ENCODE measurements around the gene OLAH.

The OLAH gene

DNA sequence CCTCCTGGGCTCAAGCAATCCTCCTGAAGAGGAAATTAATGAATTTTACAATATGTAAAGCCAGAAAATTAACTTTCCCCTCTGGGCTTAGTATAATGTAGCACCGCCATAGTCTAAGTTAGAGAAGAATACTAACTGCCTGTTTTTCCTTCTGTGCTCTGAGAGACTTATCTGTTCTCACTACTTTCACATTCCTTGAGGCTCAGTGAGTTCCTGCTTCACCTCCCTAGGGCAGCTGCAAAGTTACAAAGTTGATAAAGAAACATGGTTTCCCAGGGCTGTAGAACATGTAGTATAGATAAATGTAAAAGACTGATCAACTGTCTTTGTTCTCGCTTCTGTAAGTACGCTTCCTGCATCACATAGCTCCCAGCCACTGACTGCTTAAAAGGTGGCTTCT lies 16.0 kb upstream of the OLAH start:
- Histone ChIP-seq H3K36me3 (ENCODE audit: control insufficient read depth in 2 of 2, insufficient read depth in 1 of 2, low read length in 2 of 2) (no peaks in the 10 kb centered on the region), H3K4me3 (ENCODE audit: low read depth, low read length) (no peak overlapping the region), H3K4me1 (ENCODE audit: control insufficient read depth, insufficient read depth, low read length) (peaks cover 4% of the 10 kb centered on the region; the same call in 1 of the 2 replicates), H3K9me3 (ENCODE audit: control insufficient read depth, insufficient read depth, low read depth, low read length) (no peaks in the 10 kb centered on the region), H3K27ac (ENCODE audit: extremely low read depth, low read depth, low read length) (no peak overlapping the region)
- CTCF ChIA-PET: no interaction called here
- TF ChIP-seq, protein P1, sequence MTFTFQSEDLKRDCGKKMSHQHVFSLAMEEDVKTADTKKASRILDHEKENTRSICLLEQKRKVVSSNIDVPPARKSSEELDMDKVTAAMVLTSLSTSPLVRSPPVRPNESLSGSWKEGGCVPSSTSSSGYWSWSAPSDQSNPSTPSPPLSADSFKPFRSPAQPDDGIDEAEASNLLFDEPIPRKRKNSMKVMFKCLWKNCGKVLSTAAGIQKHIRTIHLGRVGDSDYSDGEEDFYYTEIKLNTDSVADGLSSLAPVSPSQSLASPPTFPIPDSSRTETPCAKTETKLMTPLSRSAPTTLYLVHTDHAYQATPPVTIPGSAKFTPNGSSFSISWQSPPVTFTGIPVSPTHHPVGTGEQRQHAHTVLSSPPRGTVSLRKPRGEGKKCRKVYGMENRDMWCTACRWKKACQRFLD (tag by site-specific recombination; IDR thresholded peaks at IDR 0.05): no peak
- TF ChIP-seq ZNF138 (tag by site-specific recombination; IDR thresholded peaks at IDR 0.05; ENCODE audit: borderline replicate concordance) (no peak), TRIM28 (IDR thresholded peaks at IDR 0.05; ENCODE audit: borderline replicate concordance, low read length) (no peak), ZNF302 (tag by site-specific recombination; IDR thresholded peaks at IDR 0.05; ENCODE audit: low read depth) (no peak), ZNF529 (tag by site-specific recombination; IDR thresholded peaks at IDR 0.05; ENCODE audit: insufficient replicate concordance) (no peak), ZNF174 (tag by site-specific recombination; IDR thresholded peaks at IDR 0.05) (no peak), ZNF600 (tag by site-specific recombination; IDR thresholded peaks at IDR 0.05) (no peak), ZBTB48 (tag by site-specific recombination; IDR thresholded peaks at IDR 0.05) (no peak)
- TF ChIP-seq, protein P2, sequence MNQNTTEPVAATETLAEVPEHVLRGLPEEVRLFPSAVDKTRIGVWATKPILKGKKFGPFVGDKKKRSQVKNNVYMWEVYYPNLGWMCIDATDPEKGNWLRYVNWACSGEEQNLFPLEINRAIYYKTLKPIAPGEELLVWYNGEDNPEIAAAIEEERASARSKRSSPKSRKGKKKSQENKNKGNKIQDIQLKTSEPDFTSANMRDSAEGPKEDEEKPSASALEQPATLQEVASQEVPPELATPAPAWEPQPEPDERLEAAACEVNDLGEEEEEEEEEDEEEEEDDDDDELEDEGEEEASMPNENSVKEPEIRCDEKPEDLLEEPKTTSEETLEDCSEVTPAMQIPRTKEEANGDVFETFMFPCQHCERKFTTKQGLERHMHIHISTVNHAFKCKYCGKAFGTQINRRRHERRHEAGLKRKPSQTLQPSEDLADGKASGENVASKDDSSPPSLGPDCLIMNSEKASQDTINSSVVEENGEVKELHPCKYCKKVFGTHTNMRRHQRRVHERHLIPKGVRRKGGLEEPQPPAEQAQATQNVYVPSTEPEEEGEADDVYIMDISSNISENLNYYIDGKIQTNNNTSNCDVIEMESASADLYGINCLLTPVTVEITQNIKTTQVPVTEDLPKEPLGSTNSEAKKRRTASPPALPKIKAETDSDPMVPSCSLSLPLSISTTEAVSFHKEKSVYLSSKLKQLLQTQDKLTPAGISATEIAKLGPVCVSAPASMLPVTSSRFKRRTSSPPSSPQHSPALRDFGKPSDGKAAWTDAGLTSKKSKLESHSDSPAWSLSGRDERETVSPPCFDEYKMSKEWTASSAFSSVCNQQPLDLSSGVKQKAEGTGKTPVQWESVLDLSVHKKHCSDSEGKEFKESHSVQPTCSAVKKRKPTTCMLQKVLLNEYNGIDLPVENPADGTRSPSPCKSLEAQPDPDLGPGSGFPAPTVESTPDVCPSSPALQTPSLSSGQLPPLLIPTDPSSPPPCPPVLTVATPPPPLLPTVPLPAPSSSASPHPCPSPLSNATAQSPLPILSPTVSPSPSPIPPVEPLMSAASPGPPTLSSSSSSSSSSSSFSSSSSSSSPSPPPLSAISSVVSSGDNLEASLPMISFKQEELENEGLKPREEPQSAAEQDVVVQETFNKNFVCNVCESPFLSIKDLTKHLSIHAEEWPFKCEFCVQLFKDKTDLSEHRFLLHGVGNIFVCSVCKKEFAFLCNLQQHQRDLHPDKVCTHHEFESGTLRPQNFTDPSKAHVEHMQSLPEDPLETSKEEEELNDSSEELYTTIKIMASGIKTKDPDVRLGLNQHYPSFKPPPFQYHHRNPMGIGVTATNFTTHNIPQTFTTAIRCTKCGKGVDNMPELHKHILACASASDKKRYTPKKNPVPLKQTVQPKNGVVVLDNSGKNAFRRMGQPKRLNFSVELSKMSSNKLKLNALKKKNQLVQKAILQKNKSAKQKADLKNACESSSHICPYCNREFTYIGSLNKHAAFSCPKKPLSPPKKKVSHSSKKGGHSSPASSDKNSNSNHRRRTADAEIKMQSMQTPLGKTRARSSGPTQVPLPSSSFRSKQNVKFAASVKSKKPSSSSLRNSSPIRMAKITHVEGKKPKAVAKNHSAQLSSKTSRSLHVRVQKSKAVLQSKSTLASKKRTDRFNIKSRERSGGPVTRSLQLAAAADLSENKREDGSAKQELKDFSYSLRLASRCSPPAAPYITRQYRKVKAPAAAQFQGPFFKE (tag by site-specific recombination; IDR thresholded peaks at IDR 0.05; ENCODE audit: borderline replicate concordance): no peak
- TF ChIP-seq, protein P3, sequence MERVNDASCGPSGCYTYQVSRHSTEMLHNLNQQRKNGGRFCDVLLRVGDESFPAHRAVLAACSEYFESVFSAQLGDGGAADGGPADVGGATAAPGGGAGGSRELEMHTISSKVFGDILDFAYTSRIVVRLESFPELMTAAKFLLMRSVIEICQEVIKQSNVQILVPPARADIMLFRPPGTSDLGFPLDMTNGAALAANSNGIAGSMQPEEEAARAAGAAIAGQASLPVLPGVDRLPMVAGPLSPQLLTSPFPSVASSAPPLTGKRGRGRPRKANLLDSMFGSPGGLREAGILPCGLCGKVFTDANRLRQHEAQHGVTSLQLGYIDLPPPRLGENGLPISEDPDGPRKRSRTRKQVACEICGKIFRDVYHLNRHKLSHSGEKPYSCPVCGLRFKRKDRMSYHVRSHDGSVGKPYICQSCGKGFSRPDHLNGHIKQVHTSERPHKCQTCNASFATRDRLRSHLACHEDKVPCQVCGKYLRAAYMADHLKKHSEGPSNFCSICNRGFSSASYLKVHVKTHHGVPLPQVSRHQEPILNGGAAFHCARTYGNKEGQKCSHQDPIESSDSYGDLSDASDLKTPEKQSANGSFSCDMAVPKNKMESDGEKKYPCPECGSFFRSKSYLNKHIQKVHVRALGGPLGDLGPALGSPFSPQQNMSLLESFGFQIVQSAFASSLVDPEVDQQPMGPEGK (tag by site-specific recombination; IDR thresholded peaks at IDR 0.05): no peak
- TF ChIP-seq, protein P4, sequence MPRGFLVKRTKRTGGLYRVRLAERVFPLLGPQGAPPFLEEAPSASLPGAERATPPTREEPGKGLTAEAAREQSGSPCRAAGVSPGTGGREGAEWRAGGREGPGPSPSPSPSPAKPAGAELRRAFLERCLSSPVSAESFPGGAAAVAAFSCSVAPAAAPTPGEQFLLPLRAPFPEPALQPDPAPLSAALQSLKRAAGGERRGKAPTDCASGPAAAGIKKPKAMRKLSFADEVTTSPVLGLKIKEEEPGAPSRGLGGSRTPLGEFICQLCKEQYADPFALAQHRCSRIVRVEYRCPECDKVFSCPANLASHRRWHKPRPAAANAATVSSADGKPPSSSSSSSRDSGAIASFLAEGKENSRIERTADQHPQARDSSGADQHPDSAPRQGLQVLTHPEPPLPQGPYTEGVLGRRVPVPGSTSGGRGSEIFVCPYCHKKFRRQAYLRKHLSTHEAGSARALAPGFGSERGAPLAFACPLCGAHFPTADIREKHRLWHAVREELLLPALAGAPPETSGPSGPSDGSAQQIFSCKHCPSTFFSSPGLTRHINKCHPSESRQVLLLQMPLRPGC (tag by site-specific recombination; IDR thresholded peaks at IDR 0.05): no peak
- POLR2A ChIA-PET: no interaction called here

DNA sequence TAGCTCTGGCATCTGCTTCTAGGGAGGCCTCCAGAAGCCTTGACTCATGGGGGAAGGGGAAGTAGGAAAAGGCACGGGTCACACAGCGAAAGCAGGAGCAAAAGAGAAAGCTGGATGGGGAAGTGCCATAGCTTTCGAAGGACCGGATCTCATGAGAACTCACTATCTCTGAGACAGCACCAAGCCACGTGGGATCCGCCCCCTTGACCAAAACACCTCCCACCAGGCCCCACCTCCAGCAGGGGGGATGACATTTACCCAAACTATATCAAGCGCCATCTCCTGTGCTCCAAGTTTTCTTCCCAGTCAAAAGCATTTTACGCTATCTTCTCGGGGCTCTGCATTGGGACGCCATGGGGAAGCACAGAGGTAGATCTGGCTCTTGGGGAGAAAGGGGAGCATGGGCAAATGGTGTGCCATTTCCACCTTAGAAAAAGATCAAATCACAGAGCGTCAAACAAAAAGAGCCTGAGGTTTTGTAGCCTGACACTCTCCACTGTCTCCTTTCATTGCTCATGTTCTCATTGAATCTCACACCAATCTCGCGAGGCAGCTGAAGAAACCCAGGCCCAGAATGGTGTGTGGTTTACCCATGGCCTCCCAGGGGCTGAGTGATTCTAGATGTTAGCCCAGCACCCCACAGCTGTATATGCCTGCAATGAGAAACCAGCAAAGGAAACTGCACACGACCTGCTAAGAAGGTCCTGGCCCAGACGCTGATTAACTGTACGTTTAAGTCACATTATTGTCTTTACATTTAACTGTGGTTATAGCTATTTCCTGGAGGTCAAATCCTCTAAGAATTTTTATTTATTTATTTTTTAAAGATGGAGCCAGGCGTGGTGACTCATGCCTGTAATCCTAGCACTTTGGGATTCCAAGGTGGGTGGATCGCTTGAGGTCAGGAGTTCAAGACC lies 8.1 kb upstream of the OLAH start:
- Histone ChIP-seq H3K9me3 (ENCODE audit: control insufficient read depth, insufficient read depth, low read depth, low read length) (no peaks in the 10 kb centered on the region), H3K36me3 (ENCODE audit: control insufficient read depth in 2 of 2, insufficient read depth in 1 of 2, low read length in 2 of 2) (no peaks in the 10 kb centered on the region), H3K27ac (ENCODE audit: extremely low read depth, low read depth, low read length) (no peak overlapping the region), H3K4me1 (ENCODE audit: control insufficient read depth, insufficient read depth, low read length) (no peaks in the 10 kb centered on the region), H3K4me3 (ENCODE audit: low read depth, low read length) (no peak overlapping the region)
- TF ChIP-seq ZNF23 (tag by site-specific recombination; IDR thresholded peaks at IDR 0.05; ENCODE audit: borderline replicate concordance) (no peak), ZNF548 (tag by site-specific recombination; IDR thresholded peaks at IDR 0.05) (no peak), ZIC2 (tag by site-specific recombination; IDR thresholded peaks at IDR 0.05) (no peak), ZNF426 (tag by site-specific recombination; IDR thresholded peaks at IDR 0.05) (no peak), BCL11B (tag by site-specific recombination; IDR thresholded peaks at IDR 0.05; ENCODE audit: low read depth) (no peak), ZNF658 (tag by site-specific recombination; IDR thresholded peaks at IDR 0.05) (no peak)
- TF ChIP-seq, protein P5, sequence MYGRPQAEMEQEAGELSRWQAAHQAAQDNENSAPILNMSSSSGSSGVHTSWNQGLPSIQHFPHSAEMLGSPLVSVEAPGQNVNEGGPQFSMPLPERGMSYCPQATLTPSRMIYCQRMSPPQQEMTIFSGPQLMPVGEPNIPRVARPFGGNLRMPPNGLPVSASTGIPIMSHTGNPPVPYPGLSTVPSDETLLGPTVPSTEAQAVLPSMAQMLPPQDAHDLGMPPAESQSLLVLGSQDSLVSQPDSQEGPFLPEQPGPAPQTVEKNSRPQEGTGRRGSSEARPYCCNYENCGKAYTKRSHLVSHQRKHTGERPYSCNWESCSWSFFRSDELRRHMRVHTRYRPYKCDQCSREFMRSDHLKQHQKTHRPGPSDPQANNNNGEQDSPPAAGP (tag by site-specific recombination; IDR thresholded peaks at IDR 0.05): no peak
- TF ChIP-seq, protein P6, sequence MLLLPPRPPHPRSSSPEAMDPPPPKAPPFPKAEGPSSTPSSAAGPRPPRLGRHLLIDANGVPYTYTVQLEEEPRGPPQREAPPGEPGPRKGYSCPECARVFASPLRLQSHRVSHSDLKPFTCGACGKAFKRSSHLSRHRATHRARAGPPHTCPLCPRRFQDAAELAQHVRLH (tag by site-specific recombination; IDR thresholded peaks at IDR 0.05): no peak
- CTCF ChIA-PET: interaction anchor here (0.6 kb wide), 1 partner anchor 1852 kb away, joined by 3 read pairs; no protein-coding TSS in a partner anchor
- POLR2A ChIA-PET: no interaction called here
